ENCODE results near the gene LSG1. TPM values are rescaled to one million over a fixed set of nuclear protein-coding genes. Genes with fewer than 3 reads are reported as not detected.

Gene LSG1
- total and polyA plus RNA-seq, 2 donors (not counting 1 experiment from before 2014, with no cell fraction given) = 27.6 to 35.3 TPM

DNA sequence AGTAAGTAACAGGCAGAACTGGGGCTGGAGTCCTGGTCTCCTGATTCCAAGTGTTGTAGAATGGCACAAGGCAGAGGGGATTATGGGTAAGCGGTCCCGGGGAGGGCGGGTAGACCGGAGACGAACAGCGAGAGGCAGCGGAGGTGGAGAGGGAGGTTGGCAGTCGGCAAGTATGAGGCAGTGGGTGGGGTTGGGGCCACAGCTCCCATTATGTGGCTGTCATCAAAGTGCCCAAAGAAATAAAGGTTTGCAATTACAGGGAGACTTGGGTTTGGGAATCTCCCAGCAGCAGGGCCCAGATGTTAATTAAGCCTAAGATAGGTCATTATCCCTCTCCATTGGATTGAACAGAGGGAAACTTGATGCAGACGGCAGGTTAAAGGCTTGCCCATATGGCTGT is 30.6 kb upstream of the LSG1 start:
- Histone ChIP-seq H3K27ac (ENCODE audit: insufficient read depth, low read length) (no peak overlapping the region), H4K20me1 (ENCODE audit: control insufficient read depth, extremely low read depth, insufficient read depth, low read length) (no peaks in the 10 kb centered on the region), H3K79me2 (ENCODE audit: control insufficient read depth, insufficient read depth, low read length) (no peaks in the 10 kb centered on the region), H3K27me3 (ENCODE audit: control insufficient read depth, insufficient read depth, low read length) (no peaks in the 10 kb centered on the region), H3K9me3 (ENCODE audit: control insufficient read depth, insufficient read depth, low read depth, low read length) (no peaks in the 10 kb centered on the region), H3K4me3 (replicated peaks in 1 of 4; ENCODE audit: control extremely low read depth in 1 of 4, insufficient read depth in 1 of 4, low read depth in 3 of 4, low read length in 4 of 4) (no peak overlapping the region), H3K4me2 (ENCODE audit: extremely low read depth, insufficient read depth, low read length) (no peak overlapping the region), H2AFZ (ENCODE audit: low read length) (no peak overlapping the region), H3K36me3 (ENCODE audit: control insufficient read depth, insufficient read depth, low read length) (no peaks in the 10 kb centered on the region), H3K9ac (ENCODE audit: insufficient read depth, low read length) (no peak overlapping the region), H3K4me1 (ENCODE audit: control insufficient read depth, extremely low read depth, insufficient read depth, low read length) (no peaks in the 10 kb centered on the region)
- TF ChIP-seq, protein P1, sequence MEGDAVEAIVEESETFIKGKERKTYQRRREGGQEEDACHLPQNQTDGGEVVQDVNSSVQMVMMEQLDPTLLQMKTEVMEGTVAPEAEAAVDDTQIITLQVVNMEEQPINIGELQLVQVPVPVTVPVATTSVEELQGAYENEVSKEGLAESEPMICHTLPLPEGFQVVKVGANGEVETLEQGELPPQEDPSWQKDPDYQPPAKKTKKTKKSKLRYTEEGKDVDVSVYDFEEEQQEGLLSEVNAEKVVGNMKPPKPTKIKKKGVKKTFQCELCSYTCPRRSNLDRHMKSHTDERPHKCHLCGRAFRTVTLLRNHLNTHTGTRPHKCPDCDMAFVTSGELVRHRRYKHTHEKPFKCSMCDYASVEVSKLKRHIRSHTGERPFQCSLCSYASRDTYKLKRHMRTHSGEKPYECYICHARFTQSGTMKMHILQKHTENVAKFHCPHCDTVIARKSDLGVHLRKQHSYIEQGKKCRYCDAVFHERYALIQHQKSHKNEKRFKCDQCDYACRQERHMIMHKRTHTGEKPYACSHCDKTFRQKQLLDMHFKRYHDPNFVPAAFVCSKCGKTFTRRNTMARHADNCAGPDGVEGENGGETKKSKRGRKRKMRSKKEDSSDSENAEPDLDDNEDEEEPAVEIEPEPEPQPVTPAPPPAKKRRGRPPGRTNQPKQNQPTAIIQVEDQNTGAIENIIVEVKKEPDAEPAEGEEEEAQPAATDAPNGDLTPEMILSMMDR (conservative IDR thresholded peaks at IDR 0.05 in 1 of 2, IDR thresholded peaks at IDR 0.05 in 1 of 2; ENCODE audit: low read depth in 1 of 2, low read length in 2 of 2) = no peak
- TF ChIP-seq EZH2 (IDR thresholded peaks at IDR 0.05; ENCODE audit: low read length, missing control alignments) = no peak
- DNase-seq (ENCODE audit: low read depth in 2 of 2) = no peak

- Histone ChIP-seq H3K4me1 (ENCODE audit: control insufficient read depth, extremely low read depth, insufficient read depth, low read length) (no peaks in the 10 kb centered on the region), H2AFZ (ENCODE audit: low read length) (no peak overlapping the region), H3K79me2 (ENCODE audit: control insufficient read depth, insufficient read depth, low read length) (no peaks in the 10 kb centered on the region), H3K9me3 (ENCODE audit: control insufficient read depth, insufficient read depth, low read depth, low read length) (no peaks in the 10 kb centered on the region), H3K36me3 (ENCODE audit: control insufficient read depth, insufficient read depth, low read length) (no peaks in the 10 kb centered on the region), H3K9ac (ENCODE audit: insufficient read depth, low read length) (no peak overlapping the region), H4K20me1 (ENCODE audit: control insufficient read depth, extremely low read depth, insufficient read depth, low read length) (no peaks in the 10 kb centered on the region), H3K27ac (ENCODE audit: insufficient read depth, low read length) (no peak overlapping the region), H3K27me3 (ENCODE audit: control insufficient read depth, insufficient read depth, low read length) (no peaks in the 10 kb centered on the region), H3K4me3 (replicated peaks in 1 of 4; ENCODE audit: control extremely low read depth in 1 of 4, insufficient read depth in 1 of 4, low read depth in 3 of 4, low read length in 4 of 4) (no peak overlapping the region), H3K4me2 (ENCODE audit: extremely low read depth, insufficient read depth, low read length) (no peak overlapping the region)
- DNase-seq (ENCODE audit: low read depth in 2 of 2) = no peak
- TF ChIP-seq, protein P1 (conservative IDR thresholded peaks at IDR 0.05 in 1 of 2, IDR thresholded peaks at IDR 0.05 in 1 of 2; ENCODE audit: low read depth in 1 of 2, low read length in 2 of 2) = no peak
Measured at GRCh38 chr3:194696702-194697101, 24.7 kb upstream of the LSG1 start.

DNA sequence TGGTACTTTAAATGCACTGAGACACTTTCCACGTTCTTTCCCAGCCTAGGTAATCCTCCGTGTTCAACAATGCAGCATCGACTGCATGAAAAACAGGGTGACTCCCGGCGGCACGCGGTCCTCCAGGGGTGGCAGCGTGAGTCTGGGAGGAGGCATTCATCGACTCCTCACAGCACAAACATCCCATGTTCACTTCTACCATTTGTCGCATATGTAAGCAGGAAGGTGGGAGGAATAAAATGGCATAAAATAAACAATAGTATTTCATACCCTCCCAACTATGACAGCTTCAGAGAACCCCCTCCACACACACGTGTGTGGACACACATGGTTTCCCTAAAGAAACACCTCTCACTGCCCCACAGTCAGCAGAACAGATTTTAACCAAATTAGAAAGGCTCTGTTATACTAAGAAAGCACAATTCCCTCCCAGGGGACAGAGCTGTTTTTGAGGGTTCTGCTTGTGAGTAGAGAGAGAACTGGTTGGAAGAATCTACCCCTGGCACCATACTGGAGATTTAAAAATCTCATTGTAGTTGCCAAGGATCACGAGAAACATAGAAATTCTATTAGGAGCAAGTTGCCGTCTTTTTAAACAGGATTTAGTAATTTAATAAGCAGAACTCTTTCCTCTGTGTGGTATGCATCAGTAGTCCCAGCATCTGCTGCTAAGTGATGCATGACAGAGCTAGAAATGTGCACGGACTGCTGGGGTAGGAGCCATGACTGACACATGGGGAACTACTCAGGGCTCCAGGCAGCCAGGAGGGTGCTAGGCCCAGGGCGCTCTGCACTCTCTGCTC is 19.7 kb upstream of the LSG1 start:
- no peaks in the 10 kb centered on the region for H3K27me3 ChIP-seq (ENCODE audit: control insufficient read depth, insufficient read depth, low read length)
- H4K20me1 ChIP-seq (ENCODE audit: control insufficient read depth, extremely low read depth, insufficient read depth, low read length) = no peaks in the 10 kb centered on the region
- no peak overlapping the region for H3K4me3 ChIP-seq (replicated peaks in 1 of 4; ENCODE audit: control extremely low read depth in 1 of 4, insufficient read depth in 1 of 4, low read depth in 3 of 4, low read length in 4 of 4)
- no peak overlapping the region for H3K4me2 ChIP-seq (ENCODE audit: extremely low read depth, insufficient read depth, low read length)
- no peaks in the 10 kb centered on the region for H3K9me3 ChIP-seq (ENCODE audit: control insufficient read depth, insufficient read depth, low read depth, low read length)
- peaks cover 8% of the 10 kb centered on the region for H3K4me1 ChIP-seq (ENCODE audit: control insufficient read depth, extremely low read depth, insufficient read depth, low read length)
- TF ChIP-seq, protein P1 (conservative IDR thresholded peaks at IDR 0.05 in 1 of 2, IDR thresholded peaks at IDR 0.05 in 1 of 2; ENCODE audit: low read depth in 1 of 2, low read length in 2 of 2) = no peak
- no peak for TF ChIP-seq EZH2 (IDR thresholded peaks at IDR 0.05; ENCODE audit: low read length, missing control alignments)
- H3K27ac ChIP-seq (ENCODE audit: insufficient read depth, low read length) = no peak overlapping the region
- no peak overlapping the region for H2AFZ ChIP-seq (ENCODE audit: low read length)
- no peak for DNase-seq (ENCODE audit: low read depth in 2 of 2)
- H3K79me2 ChIP-seq (ENCODE audit: control insufficient read depth, insufficient read depth, low read length) = peaks cover 7% of the 10 kb centered on the region
- H3K9ac ChIP-seq (ENCODE audit: insufficient read depth, low read length) = no peak overlapping the region
- no peaks in the 10 kb centered on the region for H3K36me3 ChIP-seq (ENCODE audit: control insufficient read depth, insufficient read depth, low read length)
